GM10847 (cell line): ENCODE results near the gene TNFRSF8.

Experiments used
- POLR2A ChIP-seq: IDR thresholded peaks from 2 replicates; pipeline ENCODE4 v1.6.1; 2011; ENCODE audit not compliant: insufficient read length; ENCODE audit errors: extremely low read depth

TNFRSF8 gene

GRCh38 chr1:12094180-12094579 is 31.1 kb downstream of the TNFRSF8 start:
- no peak for TF ChIP-seq POLR2A

GRCh38 chr1:12095452-12096263 is 32.6 kb downstream of the TNFRSF8 start:
- TF ChIP-seq POLR2A, result no peak

GRCh38 chr1:12096615-12097014 is 33.5 kb downstream of the TNFRSF8 start:
- no peak for TF ChIP-seq POLR2A

- no peak for TF ChIP-seq POLR2A
Observed at GRCh38 chr1:12097321-12097720, 34.2 kb downstream of the TNFRSF8 start.

- no peak for TF ChIP-seq POLR2A
Observed at GRCh38 chr1:12098786-12099185, 35.7 kb downstream of the TNFRSF8 start.

GRCh38 chr1:12099610-12100009 is 36.5 kb downstream of the TNFRSF8 start:
- TF ChIP-seq POLR2A, result no peak

- TF ChIP-seq POLR2A, result no peak
Observed at GRCh38 chr1:12100071-12100470, 37.0 kb downstream of the TNFRSF8 start.

- TF ChIP-seq POLR2A, result no peak
Observed at GRCh38 chr1:12102066-12102465, 39.0 kb downstream of the TNFRSF8 start.

- no peak for TF ChIP-seq POLR2A
Observed at GRCh38 chr1:12104417-12104816, 41.3 kb downstream of the TNFRSF8 start.

- no peak for TF ChIP-seq POLR2A
Observed at GRCh38 chr1:12106153-12106552, 43.0 kb downstream of the TNFRSF8 start.

GRCh38 chr1:12107718-12108117 is 44.6 kb downstream of the TNFRSF8 start:
- TF ChIP-seq POLR2A, result no peak

GRCh38 chr1:12109901-12110300 is 46.8 kb downstream of the TNFRSF8 start:
- TF ChIP-seq POLR2A, result no peak

GRCh38 chr1:12111741-12112140 is 48.6 kb downstream of the TNFRSF8 start:
- TF ChIP-seq POLR2A, result no peak

GRCh38 chr1:12112711-12113161 is 49.6 kb downstream of the TNFRSF8 start:
- no peak for TF ChIP-seq POLR2A

- TF ChIP-seq POLR2A, result no peak
Observed at GRCh38 chr1:12113433-12114339, 50.6 kb downstream of the TNFRSF8 start.

GRCh38 chr1:12114340-12114683 is 51.2 kb downstream of the TNFRSF8 start:
- TF ChIP-seq POLR2A, result no peak
